Hippocampal formation (tissue), 2 donors: ENCODE results near the gene FBF1.
A peak's percentile ranks its signal among the peaks of the same experiment; 100 is the strongest.
"Not testable (repeated sequence)": the region's sequence is repeated elsewhere in the genome, so short reads cannot be mapped to it uniquely, and the experiment has no call there.

Experiments used
- DNase-seq, 2 donors: peaks; one replicate each; lab custom pipeline; 2025; lab: John Stamatoyannopoulos, UW

The FBF1 gene

GRCh38 chr17:75876190-75876937, 64.5 kb downstream of the FBF1 start:
- no peak for DNase-seq

- DNase-seq: no peak
These were observed 65.0 kb downstream of the FBF1 start for GRCh38 chr17:75875940-75876189.

- no peak for DNase-seq
These were observed 65.5 kb downstream of the FBF1 start for GRCh38 chr17:75875182-75875939.

- DNase-seq: no peak
These were observed 66.3 kb downstream of the FBF1 start for GRCh38 chr17:75874323-75875181.

GRCh38 chr17:75873587-75874322, 67.1 kb downstream of the FBF1 start:
- no peak for DNase-seq

GRCh38 chr17:75872434-75873351, 68.1 kb downstream of the FBF1 start:
- DNase-seq: peak in 1 of 2 donors; percentile 37

- not testable (repeated sequence) for DNase-seq
These were observed 70.6 kb downstream of the FBF1 start for GRCh38 chr17:75870228-75870627.

GRCh38 chr17:75869282-75870141, 71.3 kb downstream of the FBF1 start:
- DNase-seq: peak; percentile 80 to 88

- DNase-seq: not testable (repeated sequence)
These were observed 72.0 kb downstream of the FBF1 start for GRCh38 chr17:75868730-75869281.

- not testable (repeated sequence) for DNase-seq
These were observed 75.2 kb downstream of the FBF1 start for GRCh38 chr17:75865404-75866188.

GRCh38 chr17:75864887-75865286, 76.0 kb downstream of the FBF1 start:
- DNase-seq: not testable (repeated sequence)

GRCh38 chr17:75864448-75864871, 76.4 kb downstream of the FBF1 start:
- no peak for DNase-seq

GRCh38 chr17:75861927-75862317, 78.9 kb downstream of the FBF1 start:
- DNase-seq: no peak
